Retinal pigment epithelial cell (primary cell): ENCODE results near the gene CCDC154.

ENCODE experiments used
- DNase-seq: peaks from one replicate; pipeline ENCODE4 v3.0.0-alpha.2; 2010; ENCODE audit warnings: low read depth
- H3K4me3 ChIP-seq: 2 replicates; pipeline ENCODE4 v1.5.1; 2011; ENCODE audit warnings: mild to moderate bottlenecking, low read length, control low read depth, moderate library complexity
- TF ChIP-seq, protein P1 (sequence below): conservative IDR thresholded peaks from 2 replicates; pipeline ENCODE4 v1.5.1; 2011; ENCODE audit warnings: low read depth, low read length, control low read depth, inconsistent platforms

The CCDC154 gene

DNA sequence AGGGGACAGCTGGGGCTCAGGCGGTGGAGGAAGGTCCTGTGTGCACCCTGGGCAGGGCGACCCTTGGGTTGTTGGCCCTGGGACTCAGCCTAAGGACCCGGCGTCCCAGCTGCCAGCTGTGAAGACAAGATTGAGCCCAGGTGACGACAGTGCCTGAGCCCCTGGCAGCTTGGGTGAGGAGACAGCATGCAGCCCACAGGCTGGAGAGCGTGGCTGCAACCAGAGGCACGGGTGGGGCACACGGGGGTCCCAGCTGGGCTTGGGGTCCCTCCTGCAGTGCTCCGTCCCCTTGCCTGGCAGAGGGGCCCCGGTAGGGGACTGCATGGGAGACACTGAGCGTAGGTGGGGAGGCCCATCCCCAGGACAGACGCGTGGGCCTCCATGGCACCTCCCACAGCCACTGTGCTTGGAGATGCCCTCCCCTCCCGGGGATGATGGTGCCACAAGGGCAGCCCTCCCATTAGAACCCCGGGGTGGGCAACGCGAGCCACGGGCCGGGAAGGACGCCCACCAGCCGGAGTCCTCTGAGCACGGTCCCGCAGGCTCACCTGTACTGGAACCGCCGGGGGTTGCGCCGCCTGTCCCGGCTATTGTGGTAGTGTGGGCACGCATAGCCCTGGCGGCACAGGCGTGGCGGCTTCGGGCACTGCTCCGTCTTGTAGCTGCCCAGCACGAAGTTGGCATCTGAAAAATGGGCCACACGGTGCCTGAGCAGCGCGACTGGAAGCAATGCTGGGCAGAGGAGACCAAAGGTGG is 45.4 kb downstream of the CCDC154 start:
- H3K4me3 ChIP-seq, result no peak overlapping the region
- TF ChIP-seq, protein P1, sequence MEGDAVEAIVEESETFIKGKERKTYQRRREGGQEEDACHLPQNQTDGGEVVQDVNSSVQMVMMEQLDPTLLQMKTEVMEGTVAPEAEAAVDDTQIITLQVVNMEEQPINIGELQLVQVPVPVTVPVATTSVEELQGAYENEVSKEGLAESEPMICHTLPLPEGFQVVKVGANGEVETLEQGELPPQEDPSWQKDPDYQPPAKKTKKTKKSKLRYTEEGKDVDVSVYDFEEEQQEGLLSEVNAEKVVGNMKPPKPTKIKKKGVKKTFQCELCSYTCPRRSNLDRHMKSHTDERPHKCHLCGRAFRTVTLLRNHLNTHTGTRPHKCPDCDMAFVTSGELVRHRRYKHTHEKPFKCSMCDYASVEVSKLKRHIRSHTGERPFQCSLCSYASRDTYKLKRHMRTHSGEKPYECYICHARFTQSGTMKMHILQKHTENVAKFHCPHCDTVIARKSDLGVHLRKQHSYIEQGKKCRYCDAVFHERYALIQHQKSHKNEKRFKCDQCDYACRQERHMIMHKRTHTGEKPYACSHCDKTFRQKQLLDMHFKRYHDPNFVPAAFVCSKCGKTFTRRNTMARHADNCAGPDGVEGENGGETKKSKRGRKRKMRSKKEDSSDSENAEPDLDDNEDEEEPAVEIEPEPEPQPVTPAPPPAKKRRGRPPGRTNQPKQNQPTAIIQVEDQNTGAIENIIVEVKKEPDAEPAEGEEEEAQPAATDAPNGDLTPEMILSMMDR, result no peak
- no peak for DNase-seq

DNA sequence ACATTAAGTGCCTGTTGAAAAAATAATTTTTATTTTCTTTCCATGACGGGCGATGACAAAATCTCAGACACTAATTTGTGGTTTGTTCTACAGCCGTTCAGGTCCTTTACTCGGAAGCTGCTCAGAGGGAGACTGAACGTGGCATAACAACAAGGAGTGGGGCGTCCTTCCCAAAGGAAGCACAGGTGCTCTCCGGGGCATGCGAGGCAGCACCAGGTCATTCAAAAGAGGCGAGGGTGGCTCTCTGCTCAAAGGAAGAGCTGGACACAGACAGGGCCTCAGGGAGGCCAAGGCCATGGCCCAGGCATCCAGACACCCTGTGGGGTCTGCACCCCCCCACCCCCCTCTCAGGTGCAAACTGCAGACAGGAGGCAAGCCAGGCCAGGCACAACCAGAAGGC is 46.0 kb downstream of the CCDC154 start:
- DNase-seq, result no peak
- no peak overlapping the region for H3K4me3 ChIP-seq
- TF ChIP-seq, protein P1, result no peak

DNA sequence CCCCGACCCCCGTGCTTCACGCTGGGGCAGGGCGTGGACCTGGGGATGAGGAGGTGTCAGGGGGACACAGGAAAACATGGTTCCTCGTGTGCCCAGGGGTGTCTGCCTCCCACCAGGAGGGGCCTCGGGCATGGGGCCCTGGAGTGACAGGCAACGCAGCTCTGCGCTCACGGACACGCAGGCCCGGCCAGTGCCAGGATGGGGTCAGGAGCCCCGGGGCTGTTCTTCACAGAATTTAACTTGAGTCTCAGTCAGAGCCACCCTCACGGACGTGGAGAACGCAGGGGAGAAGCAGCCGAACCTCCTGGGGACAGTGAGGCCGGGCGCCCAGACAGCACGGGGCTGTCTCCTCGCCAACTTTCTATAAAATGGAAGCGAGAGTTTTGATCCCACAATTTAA is 46.6 kb downstream of the CCDC154 start:
- DNase-seq, result no peak
- TF ChIP-seq, protein P1, result no peak
- no peak overlapping the region for H3K4me3 ChIP-seq

DNA sequence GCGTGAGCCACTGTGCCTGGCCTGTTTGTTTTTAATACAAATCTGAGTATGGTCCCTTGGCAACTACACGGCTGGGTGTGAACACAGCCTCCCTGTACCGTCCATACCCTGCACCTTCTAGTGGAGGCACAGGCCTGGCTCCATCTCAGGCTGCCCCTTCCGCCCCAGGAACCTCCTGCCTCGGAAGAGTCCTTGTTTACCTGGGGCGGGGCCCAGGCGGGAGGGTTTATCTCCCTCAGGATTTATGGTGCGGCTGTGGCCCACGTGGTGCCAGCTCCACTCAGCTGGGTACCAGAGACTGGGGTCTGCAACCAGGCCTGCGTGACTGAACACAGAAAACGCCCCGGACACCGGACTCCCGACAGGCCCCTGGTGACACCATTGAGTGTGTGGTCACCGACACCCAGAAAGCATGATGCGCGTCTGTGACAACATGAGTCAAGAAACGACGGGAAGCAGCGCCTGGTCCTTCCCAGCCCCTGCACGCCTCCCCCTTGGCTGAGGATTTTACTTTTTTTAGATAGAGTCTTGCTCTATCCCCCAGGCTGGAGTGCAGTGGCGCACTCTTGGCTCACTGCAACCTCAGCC is 48.8 kb downstream of the CCDC154 start:
- no peak for DNase-seq
- no peak overlapping the region for H3K4me3 ChIP-seq
- TF ChIP-seq, protein P1, result no peak

DNA sequence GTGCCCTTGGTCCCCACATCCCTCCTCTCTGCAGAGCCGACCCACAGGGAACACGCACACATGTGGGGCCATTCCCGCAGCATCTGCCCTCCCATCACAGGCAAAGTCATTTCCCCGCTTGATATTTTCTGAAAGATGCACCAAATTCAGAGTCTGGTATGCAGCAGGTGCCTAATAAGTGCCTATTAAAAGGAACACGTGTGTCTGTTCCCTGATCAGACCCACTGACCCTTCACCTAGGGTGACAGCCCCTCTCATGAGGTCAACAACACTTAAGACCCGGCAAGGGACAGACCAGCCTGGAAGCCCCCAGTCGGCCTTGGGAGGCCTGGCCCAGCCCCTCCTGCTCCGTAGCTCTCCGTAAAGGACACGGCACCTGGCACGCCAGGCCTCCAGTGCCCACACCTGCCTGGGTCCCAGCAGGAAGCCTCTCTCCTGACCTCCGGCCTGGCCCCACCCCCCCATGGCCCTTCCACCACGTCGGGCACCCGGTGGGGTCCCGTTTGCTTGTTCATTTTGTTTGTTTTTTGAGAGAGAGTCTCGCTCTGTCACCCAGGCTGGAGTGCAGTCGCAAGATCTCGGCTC is 49.9 kb downstream of the CCDC154 start:
- H3K4me3 ChIP-seq, result no peak overlapping the region
- TF ChIP-seq, protein P1, result no peak
- DNase-seq, result no peak

DNA sequence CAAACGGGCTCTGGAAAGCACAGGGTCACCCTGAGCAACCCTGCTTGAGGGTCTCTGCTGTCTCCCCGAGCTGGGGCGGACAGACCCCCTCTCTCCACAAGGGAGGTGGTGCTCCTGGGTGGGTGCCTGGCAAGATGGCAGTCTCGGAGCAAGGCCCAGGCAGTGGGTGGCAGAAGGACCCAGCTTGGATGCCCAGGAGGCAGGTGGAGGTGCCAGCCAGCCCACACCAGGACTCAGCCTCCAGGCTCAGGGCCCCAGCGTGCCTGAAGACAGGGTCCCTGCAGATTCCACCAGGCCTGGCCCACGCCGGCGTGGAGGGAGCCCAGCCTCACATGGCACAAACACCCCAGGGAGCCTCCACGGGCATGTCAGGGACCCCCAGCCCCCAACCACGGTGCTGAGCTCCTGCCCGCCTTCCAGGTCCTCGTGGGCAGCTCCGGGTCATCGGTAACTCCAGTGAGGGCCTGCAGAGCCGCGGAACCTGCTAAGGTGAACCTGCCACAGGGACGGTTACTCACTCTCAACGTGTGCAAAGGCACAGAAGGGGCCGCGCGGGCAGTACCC is 50.7 kb downstream of the CCDC154 start:
- TF ChIP-seq, protein P1, result no peak
- H3K4me3 ChIP-seq, result no peak overlapping the region
- no peak for DNase-seq
